Measurements from ENCODE around the gene PHPT1. TPM values are rescaled to one million over a fixed set of nuclear protein-coding genes. Genes with fewer than 3 reads are reported as not detected.

PHPT1 gene
- total RNA-seq, 4 donors from 2014 or later, result 43.4 to 84.1 (median 53.9) TPM

GRCh38 chr9:136845465-136846260, 3.5 kb upstream of the PHPT1 start:
- H3K4me3 ChIP-seq, result peak overlapping the region in 1 of 4 donors; percentile 78
- peaks cover 4 to 55% (median 36%) of the 10 kb centered on the region in 4 donors for H3K27me3 ChIP-seq
- H3K27ac ChIP-seq (replicated peaks in 1 of 4), result no peak overlapping the region
- peaks cover 0 to 9% (median 8%) of the 10 kb centered on the region in 4 donors for H3K36me3 ChIP-seq
- TF ChIP-seq CTCF (IDR thresholded peaks at IDR 0.05) (no peak), POLR2A (IDR thresholded peaks at IDR 0.05; ENCODE audit: low read depth) (no peak), EP300 (IDR thresholded peaks at IDR 0.05) (no peak), POLR2AphosphoS5 (IDR thresholded peaks at IDR 0.05) (no peak)
- H3K4me1 ChIP-seq, result peaks cover 61 to 90% (median 87%) of the 10 kb centered on the region in 4 donors
- no peak for DNase-seq (ENCODE audit: extremely low spot score)
- no peaks in the 10 kb centered on the region for H3K9me3 ChIP-seq
- 29% methylated on average over 26 of the region's 102 CpGs for WGBS
- intact Hi-C loops (cut with DNase I), result loop anchor here (5.0 kb wide), 1 partner anchor 43 kb away; no protein-coding TSS in a partner anchor

DNA sequence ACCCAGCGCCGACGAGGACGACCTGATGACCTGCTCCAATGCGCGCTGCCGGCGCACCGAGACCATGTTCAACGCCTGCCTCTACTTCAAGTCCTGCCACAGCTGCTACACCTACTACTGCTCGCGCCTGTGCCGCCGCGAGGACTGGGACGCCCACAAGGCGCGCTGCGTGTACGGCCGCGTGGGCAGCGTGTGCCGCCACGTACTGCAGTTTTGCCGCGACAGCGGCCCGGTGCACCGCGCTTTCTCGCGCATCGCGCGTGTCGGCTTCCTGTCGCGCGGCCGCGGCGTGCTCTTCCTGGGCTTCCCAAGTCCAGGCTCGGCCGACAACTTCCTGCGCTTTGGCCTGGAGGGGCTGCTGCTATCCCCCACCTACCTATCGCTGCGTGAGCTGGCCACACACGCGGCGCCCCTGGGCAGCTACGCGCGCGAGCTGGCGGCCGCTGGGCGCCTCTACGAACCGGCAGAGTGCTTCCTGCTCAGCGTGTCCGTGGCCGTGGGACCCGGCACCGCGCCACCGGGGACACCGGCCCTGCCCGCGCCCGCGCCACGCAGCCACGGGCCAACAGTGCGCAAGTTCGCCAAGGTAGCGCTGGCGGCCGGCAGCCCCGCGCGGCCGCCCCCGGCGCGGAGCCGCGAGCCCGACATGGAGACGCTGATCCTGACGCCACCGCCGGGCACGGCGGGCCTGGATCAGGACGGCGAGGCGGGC, 2.7 kb upstream of the PHPT1 start:
- no peak overlapping the region for H3K27ac ChIP-seq (replicated peaks in 1 of 4)
- no peaks in the 10 kb centered on the region for H3K9me3 ChIP-seq
- H3K4me3 ChIP-seq, result peak overlapping the region; percentile 57 to 78 (median 74)
- intact Hi-C loops (cut with DNase I), result loop anchor here (5.0 kb wide), 1 partner anchor 44 kb away; no protein-coding TSS in a partner anchor
- peaks cover 65 to 90% (median 84%) of the 10 kb centered on the region in 4 donors for H3K4me1 ChIP-seq
- peaks cover 4 to 55% (median 36%) of the 10 kb centered on the region in 4 donors for H3K27me3 ChIP-seq
- no CpG with 5 or more reads among the region's 98 CpGs for WGBS
- TF ChIP-seq POLR2AphosphoS5 (IDR thresholded peaks at IDR 0.05) (no peak), CTCF (IDR thresholded peaks at IDR 0.05) (no peak), EP300 (IDR thresholded peaks at IDR 0.05) (no peak), POLR2A (IDR thresholded peaks at IDR 0.05; ENCODE audit: low read depth) (no peak)
- no peak for DNase-seq (ENCODE audit: extremely low spot score)
- H3K36me3 ChIP-seq, result peaks cover 0 to 15% (median 11%) of the 10 kb centered on the region in 4 donors

DNA sequence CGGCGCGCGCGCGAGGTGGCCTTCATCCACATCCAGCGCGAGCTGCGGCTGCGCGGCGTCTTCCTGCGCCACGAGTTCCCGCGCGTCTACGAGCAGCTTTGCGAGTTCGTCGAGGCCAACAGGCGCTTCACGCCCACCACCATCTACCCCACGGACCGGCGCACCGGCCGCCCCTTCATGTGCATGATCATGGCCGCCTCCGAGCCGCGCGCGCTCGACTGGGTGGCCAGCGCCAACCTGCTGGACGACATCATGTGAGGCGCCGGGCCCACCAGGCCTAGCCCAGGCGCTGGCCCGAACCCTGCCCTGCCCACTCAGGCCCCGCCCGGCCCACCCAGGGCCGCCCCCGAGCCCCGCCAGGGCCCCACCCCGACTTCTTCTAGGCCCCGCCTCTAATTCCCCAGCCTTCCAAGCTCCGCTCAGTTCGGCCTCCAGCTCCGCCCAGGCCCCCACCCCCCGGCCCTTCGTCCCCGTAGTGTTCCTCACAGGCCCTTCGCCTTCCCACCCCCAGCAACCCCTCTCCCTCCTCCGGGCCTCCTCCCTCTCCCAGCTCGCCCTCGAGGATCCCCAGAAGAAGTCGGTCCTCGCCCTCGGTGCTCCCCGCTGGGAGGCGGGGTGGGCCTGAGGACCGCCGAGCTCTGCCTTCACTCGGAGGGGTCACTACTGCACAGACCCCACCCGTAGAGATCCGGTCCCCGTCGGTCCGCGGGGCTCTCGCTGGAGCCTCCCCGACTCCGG, 2.0 kb upstream of the PHPT1 start:
- TF ChIP-seq CTCF (IDR thresholded peaks at IDR 0.05) (no peak), POLR2A (IDR thresholded peaks at IDR 0.05; ENCODE audit: low read depth) (no peak), POLR2AphosphoS5 (IDR thresholded peaks at IDR 0.05) (no peak), EP300 (IDR thresholded peaks at IDR 0.05) (no peak)
- Histone ChIP-seq H3K9me3 (no peaks in the 10 kb centered on the region), H3K4me3 (peak overlapping the region; percentile 57 to 78 (median 74)), H3K4me1 (peaks cover 63 to 86% (median 76%) of the 10 kb centered on the region in 4 donors), H3K27me3 (peaks cover 4 to 55% (median 36%) of the 10 kb centered on the region in 4 donors), H3K36me3 (peaks cover 0 to 18% (median 11%) of the 10 kb centered on the region in 4 donors), H3K27ac (replicated peaks in 1 of 4) (peak overlapping the region; percentile 88 to 95 (median 90))
- intact Hi-C loops (cut with DNase I), result loop anchor here (5.0 kb wide), 1 partner anchor 45 kb away; no protein-coding TSS in a partner anchor
- 9% methylated on average over 22 of the region's 75 CpGs for WGBS
- DNase-seq (ENCODE audit: extremely low spot score), result no peak

GRCh38 chr9:136847826-136848392, 1.3 kb upstream of the PHPT1 start:
- Histone ChIP-seq H3K27me3 (peaks cover 4 to 51% (median 36%) of the 10 kb centered on the region in 4 donors), H3K27ac (replicated peaks in 1 of 4) (peak overlapping the region; percentile 88 to 95 (median 90)), H3K4me1 (peaks cover 57 to 80% (median 70%) of the 10 kb centered on the region in 4 donors), H3K36me3 (peaks cover 0 to 18% (median 11%) of the 10 kb centered on the region in 4 donors), H3K9me3 (no peaks in the 10 kb centered on the region), H3K4me3 (peak overlapping the region; percentile 57 to 78 (median 74))
- TF ChIP-seq EP300 (IDR thresholded peaks at IDR 0.05) (no peak), CTCF (IDR thresholded peaks at IDR 0.05) (no peak), POLR2A (IDR thresholded peaks at IDR 0.05; ENCODE audit: low read depth) (peak; percentile 64), POLR2AphosphoS5 (IDR thresholded peaks at IDR 0.05) (peak; percentile 73 to 88)
- intact Hi-C loops (cut with DNase I), result loop anchor here (5.0 kb wide), 1 partner anchor 46 kb away; no protein-coding TSS in a partner anchor
- peak; percentile 95 for DNase-seq (ENCODE audit: extremely low spot score)
- 2% methylated on average over 18 of the region's 48 CpGs for WGBS
